B cell (primary cell): ENCODE results near the gene MAPKAP1. TPM values are rescaled to one million over a fixed set of nuclear protein-coding genes. Genes with fewer than 3 reads are reported as not detected.

Experiments used
- ATAC-seq: fragments of 200-7000 bp; cut with Tn5 transposase; one replicate; pipeline ENCODE4 v1.10.0; 2021; ENCODE audit warnings: low read depth, mild to moderate bottlenecking, moderate number of reproducible peaks, moderate library complexity
- CTCF ChIA-PET: fragments of 350-600 bp; sonication (Branson Sonifier 250); formaldehyde crosslinking; loops from one replicate; lab custom pipeline; 2021; ENCODE audit warnings: antibody characterized with exemption, inconsistent platforms; lab: Charles Lee
- POLR2A ChIA-PET: fragments of 350-600 bp; sonication (Branson Sonifier 250); formaldehyde crosslinking; loops from one replicate; lab custom pipeline; 2021; ENCODE audit warnings: antibody characterized with exemption; lab: Charles Lee
- DNase-seq: peaks from one replicate; pipeline ENCODE4 v3.0.0; 2013
- H2AFZ ChIP-seq: 2 replicates; pipeline ENCODE4 v1.6.1; 2012; ENCODE audit warnings: mild to moderate bottlenecking, low read depth, low read length; ENCODE audit not compliant: insufficient read depth, poor library complexity, severe bottlenecking
- H3K27ac ChIP-seq, 2 donors: 1 replicate in 1 of 2; 2 replicates in 1 of 2; pipeline ENCODE4 v1.5.1; 2012 to 2013; ENCODE audit warnings: low read length in 2 of 2, mild to moderate bottlenecking in 2 of 2, moderate library complexity in 1 of 2
- H3K27me3 ChIP-seq, 4 experiments: fragments of 200-600 bp in 1 of 4; sonication (generic) in 1 of 4; replicated peaks in 1 of 4; 1 replicate in 2 of 4; 2 replicates in 2 of 4; pipeline versions ENCODE4 v1.6.1 to v1.7.0; 2013 to 2016; ENCODE audit warnings: low read length in 3 of 4, mild to moderate bottlenecking in 2 of 4, mixed read lengths in 1 of 4, moderate library complexity in 1 of 4; ENCODE audit not compliant: insufficient read depth in 4 of 4, control insufficient read depth in 3 of 4; ENCODE audit errors: control extremely low read depth in 1 of 4
- H3K36me3 ChIP-seq, 2 experiments: replicated peaks in 1 of 2; 1 replicate in 1 of 2; 2 replicates in 1 of 2; pipeline versions ENCODE4 v1.6.1 to v1.7.1; 2013; ENCODE audit warnings: low read length in 1 of 2; ENCODE audit not compliant: insufficient read depth in 2 of 2, control insufficient read depth in 1 of 2; ENCODE audit errors: control extremely low read depth in 1 of 2, extremely low read depth in 1 of 2
- H3K4me1 ChIP-seq, 2 donors: fragments of 200-600 bp in 1 of 2; sonication (generic) in 1 of 2; 1 replicate in 1 of 2; 2 replicates in 1 of 2; pipeline versions ENCODE4 v1.5.1 to v1.6.1; 2013 to 2017; ENCODE audit warnings: low read length in 2 of 2; ENCODE audit not compliant: control insufficient read depth in 2 of 2, insufficient read depth in 2 of 2
- H3K4me2 ChIP-seq: replicated peaks from 2 replicates; pipeline ENCODE3; 2012; ENCODE audit warnings: mild to moderate bottlenecking, low read depth, low read length; ENCODE audit not compliant: poor library complexity, severe bottlenecking
- H3K4me3 ChIP-seq, 5 experiments: fragments of 200-600 bp in 1 of 5; sonication (generic) in 1 of 5; 1 replicate in 3 of 5; 2 replicates in 2 of 5; pipeline versions ENCODE4 v1.5.1 to v1.7.0; 2011 to 2016; ENCODE audit warnings: low read length in 4 of 5, mild to moderate bottlenecking in 4 of 5, low read depth in 2 of 5, control low read depth in 1 of 5, moderate library complexity in 1 of 5; ENCODE audit not compliant: insufficient read depth in 1 of 5; ENCODE audit errors: control extremely low read depth in 1 of 5, extremely low read depth in 1 of 5
- H3K79me2 ChIP-seq: fragments of 200-600 bp; sonication (generic); one replicate; pipeline ENCODE4 v1.6.0; 2016; ENCODE audit warnings: low read length; ENCODE audit not compliant: control insufficient read depth, insufficient read depth
- H3K9ac ChIP-seq: fragments of 200-600 bp; sonication (generic); 2 replicates; pipeline ENCODE4 v1.6.1; 2017; ENCODE audit warnings: mild to moderate bottlenecking, low read length, moderate library complexity
- H3K9me3 ChIP-seq, 3 donors: one replicate each; pipeline versions ENCODE4 v1.6.1 to v1.7.1; 2013; ENCODE audit warnings: low read length in 2 of 3; ENCODE audit not compliant: control insufficient read depth in 2 of 3, insufficient read depth in 1 of 3; ENCODE audit errors: control extremely low read depth in 1 of 3
- H4K20me1 ChIP-seq: 2 replicates; pipeline ENCODE4 v1.6.0; 2012; ENCODE audit warnings: mild to moderate bottlenecking, low read length; ENCODE audit not compliant: insufficient read depth, control insufficient read depth, poor library complexity, severe bottlenecking
- H3K27ac Mint-ChIP-seq: one replicate; pipeline ENCODE4 v1.8.0; 2021; ENCODE audit warnings: mixed read lengths
- H3K27me3 Mint-ChIP-seq: one replicate; pipeline ENCODE4 v1.8.0; 2021; ENCODE audit warnings: mixed read lengths
- H3K4me1 Mint-ChIP-seq: one replicate; pipeline ENCODE4 v1.8.0; 2021; ENCODE audit warnings: mixed read lengths
- H3K4me3 Mint-ChIP-seq: one replicate; pipeline ENCODE4 v1.8.0; 2021; ENCODE audit warnings: mixed read lengths
- H3K9me3 Mint-ChIP-seq: one replicate; pipeline ENCODE4 v1.8.0; 2022; ENCODE audit warnings: mixed read lengths; ENCODE audit not compliant: insufficient read depth
- EZH2 ChIP-seq: IDR thresholded peaks from 2 replicates; pipeline ENCODE4 v1.6.1; 2012; ENCODE audit warnings: borderline replicate concordance, low read depth, mild to moderate bottlenecking, moderate library complexity, low read length; ENCODE audit not compliant: insufficient read depth, poor library complexity, severe bottlenecking
- WGBS: methylation state at CpG from one replicate; pipeline ENCODE4 v1.1.5; 2013; ENCODE audit warnings: missing lambda C conversion rate; ENCODE audit not compliant: insufficient coverage; 5-methylcytosine and 5-hydroxymethylcytosine counted together
- intact Hi-C: fragments of 100-400 bp; cut with micrococcal nuclease; formaldehyde crosslinking; loops from one replicate; pipeline ENCODE4 v1.10.0; 2022
- polyA plus RNA-seq: library from polyadenylated mRNA; depleted of rRNA; stranded (reverse); fragments of >200 nt; gene quantifications from 2 replicates; pipeline ENCODE4 v1.2.3, GENCODE V29; 2012
- total RNA-seq, 2 donors: library from RNA; stranded (reverse); fragments of 120-200 nt in 1 of 2; gene quantifications; 1 replicate in 1 of 2; 2 replicates in 1 of 2; pipeline versions ENCODE4 v1.2.3 to v1.2.4, GENCODE V29; 2013 to 2022
- TF ChIP-seq, protein P1 (sequence below): fragments of 200-600 bp; IDR thresholded peaks from one replicate; pipeline ENCODE4 v1.8.0; 2022; ENCODE audit warnings: antibody characterized with exemption, mild to moderate bottlenecking

Gene MAPKAP1
- total and polyA plus RNA-seq, 2 donors (not counting 1 experiment from before 2014, with no cell fraction given): 51.6 to 62.4 TPM

DNA sequence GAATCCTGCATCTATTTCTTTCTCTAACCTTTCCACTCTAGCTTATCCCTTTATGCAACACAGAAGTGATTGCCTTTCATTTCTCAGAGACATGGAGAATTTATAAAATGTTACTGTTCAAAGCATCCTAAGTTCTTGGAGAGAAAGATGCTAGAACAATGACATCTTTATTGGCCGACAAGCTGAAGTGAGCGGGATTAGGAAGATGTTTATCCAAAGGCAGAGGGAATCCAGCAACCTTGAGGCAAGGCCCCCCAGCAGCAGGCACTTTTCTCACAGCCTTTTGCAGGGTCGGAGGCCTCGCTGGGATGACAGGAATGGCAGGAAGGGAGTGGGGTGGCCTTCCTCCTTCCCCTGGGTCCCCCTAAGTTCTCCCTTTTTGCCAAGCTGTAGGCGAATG lies 240.6 kb downstream of the MAPKAP1 start:
- DNase-seq (no peak), ATAC-seq (no peak)
- no peak overlapping the region for H3K27ac Mint-ChIP-seq
- Histone ChIP-seq H3K4me2 (no peak overlapping the region), H3K36me3 (peaks cover 6 to 38% of the 10 kb centered on the region in 2 experiments), H3K27me3 (no peaks in the 10 kb centered on the region), H3K9me3 (no peaks in the 10 kb centered on the region), H3K4me1 (no peaks in the 10 kb centered on the region), H3K27ac (no peak overlapping the region), H3K4me3 (no peak overlapping the region), H4K20me1 (no peaks in the 10 kb centered on the region), H2AFZ (no peak overlapping the region), H3K9ac (no peak overlapping the region), H3K79me2 (no peaks in the 10 kb centered on the region)
- TF ChIP-seq, protein P1, sequence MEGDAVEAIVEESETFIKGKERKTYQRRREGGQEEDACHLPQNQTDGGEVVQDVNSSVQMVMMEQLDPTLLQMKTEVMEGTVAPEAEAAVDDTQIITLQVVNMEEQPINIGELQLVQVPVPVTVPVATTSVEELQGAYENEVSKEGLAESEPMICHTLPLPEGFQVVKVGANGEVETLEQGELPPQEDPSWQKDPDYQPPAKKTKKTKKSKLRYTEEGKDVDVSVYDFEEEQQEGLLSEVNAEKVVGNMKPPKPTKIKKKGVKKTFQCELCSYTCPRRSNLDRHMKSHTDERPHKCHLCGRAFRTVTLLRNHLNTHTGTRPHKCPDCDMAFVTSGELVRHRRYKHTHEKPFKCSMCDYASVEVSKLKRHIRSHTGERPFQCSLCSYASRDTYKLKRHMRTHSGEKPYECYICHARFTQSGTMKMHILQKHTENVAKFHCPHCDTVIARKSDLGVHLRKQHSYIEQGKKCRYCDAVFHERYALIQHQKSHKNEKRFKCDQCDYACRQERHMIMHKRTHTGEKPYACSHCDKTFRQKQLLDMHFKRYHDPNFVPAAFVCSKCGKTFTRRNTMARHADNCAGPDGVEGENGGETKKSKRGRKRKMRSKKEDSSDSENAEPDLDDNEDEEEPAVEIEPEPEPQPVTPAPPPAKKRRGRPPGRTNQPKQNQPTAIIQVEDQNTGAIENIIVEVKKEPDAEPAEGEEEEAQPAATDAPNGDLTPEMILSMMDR: no peak
- TF ChIP-seq EZH2: no peak
- WGBS: 100% methylated on average over 5 of the region's 5 CpGs
- intact Hi-C loops: no loop called here
- H3K4me3 Mint-ChIP-seq: no peak overlapping the region
- ChIA-PET CTCF (interaction anchor here (1.7 kb wide), 1 partner anchor 59 kb away, joined by 3 read pairs; no protein-coding TSS in a partner anchor), POLR2A (no interaction called here)
- H3K4me1 Mint-ChIP-seq: no peaks in the 10 kb centered on the region
- no peaks in the 10 kb centered on the region for H3K9me3 Mint-ChIP-seq
- H3K27me3 Mint-ChIP-seq: no peaks in the 10 kb centered on the region

DNA sequence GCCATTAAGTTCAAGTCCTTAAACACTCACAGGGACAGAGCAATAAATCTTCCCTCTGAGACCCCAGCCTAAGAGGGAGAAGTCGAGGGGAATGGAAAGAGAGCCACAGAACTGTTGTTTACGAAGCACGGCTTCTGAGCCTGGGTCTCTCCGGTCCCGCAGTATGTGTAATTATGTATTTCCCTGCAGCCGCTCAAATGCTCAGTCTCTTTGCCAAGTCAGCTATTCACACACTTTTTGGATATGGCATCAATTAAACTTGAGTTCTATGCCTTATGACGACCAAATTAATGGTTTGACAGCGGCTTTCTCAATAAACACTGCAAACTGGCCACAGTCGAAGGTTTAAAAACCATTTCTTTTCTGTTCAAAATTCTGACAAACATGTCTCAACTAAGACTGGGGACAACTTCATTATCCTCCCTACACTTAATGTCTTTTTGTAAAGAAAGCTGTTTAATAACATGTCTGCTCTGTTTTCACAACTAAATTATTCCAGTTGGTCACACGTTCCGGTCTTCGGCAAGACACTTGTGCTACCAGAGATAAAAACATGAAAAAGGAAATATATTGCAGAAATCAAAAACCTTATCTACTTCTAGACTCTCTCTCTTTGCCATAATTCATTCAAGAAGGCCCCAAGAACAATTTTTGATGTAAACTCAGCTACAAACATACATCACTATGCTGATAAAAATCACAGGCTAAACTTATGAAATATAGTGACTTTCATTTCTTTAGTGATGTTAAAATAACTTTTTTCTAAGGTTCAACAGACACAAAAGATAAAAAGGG lies 242.2 kb downstream of the MAPKAP1 start:
- H3K27me3 Mint-ChIP-seq: no peaks in the 10 kb centered on the region
- ChIA-PET POLR2A (no interaction called here), CTCF (no interaction called here)
- TF ChIP-seq, protein P1: no peak
- no peak for TF ChIP-seq EZH2
- Histone ChIP-seq H3K79me2 (no peaks in the 10 kb centered on the region), H3K4me2 (no peak overlapping the region), H3K4me3 (no peak overlapping the region), H3K9me3 (no peaks in the 10 kb centered on the region), H3K9ac (no peak overlapping the region), H3K36me3 (peaks cover 13 to 43% of the 10 kb centered on the region in 2 experiments), H3K27me3 (no peaks in the 10 kb centered on the region), H4K20me1 (no peaks in the 10 kb centered on the region), H2AFZ (no peak overlapping the region), H3K27ac (no peak overlapping the region), H3K4me1 (no peaks in the 10 kb centered on the region)
- ATAC-seq: no peak
- H3K27ac Mint-ChIP-seq: no peak overlapping the region
- intact Hi-C loops: no loop called here
- H3K4me3 Mint-ChIP-seq: no peak overlapping the region
- DNase-seq: no peak
- 100% methylated on average over 2 of the region's 12 CpGs for WGBS
- no peaks in the 10 kb centered on the region for H3K9me3 Mint-ChIP-seq
- no peaks in the 10 kb centered on the region for H3K4me1 Mint-ChIP-seq
